AG09309 (cell line): ENCODE measurements around the gene LEMD2.

Experiments used
- DNase-seq: peaks from one replicate; pipeline ENCODE4 v3.0.0-alpha.2; 2010; ENCODE audit warnings: low read depth
- H3K4me3 ChIP-seq: 2 replicates; pipeline ENCODE4 v1.5.1; 2011; ENCODE audit warnings: mild to moderate bottlenecking, low read depth, low read length, moderate library complexity; ENCODE audit not compliant: control insufficient read depth
- TF ChIP-seq, protein P1 (sequence below): IDR thresholded peaks from 2 replicates; pipeline ENCODE4 v1.5.1; 2011; ENCODE audit warnings: mild to moderate bottlenecking, low read depth, low read length, inconsistent platforms; ENCODE audit not compliant: insufficient read depth, control insufficient read depth; ENCODE audit errors: missing control alignments

The LEMD2 gene

GRCh38 chr6:33724102-33725023 lies 64.6 kb downstream of the LEMD2 start:
- TF ChIP-seq, protein P1, sequence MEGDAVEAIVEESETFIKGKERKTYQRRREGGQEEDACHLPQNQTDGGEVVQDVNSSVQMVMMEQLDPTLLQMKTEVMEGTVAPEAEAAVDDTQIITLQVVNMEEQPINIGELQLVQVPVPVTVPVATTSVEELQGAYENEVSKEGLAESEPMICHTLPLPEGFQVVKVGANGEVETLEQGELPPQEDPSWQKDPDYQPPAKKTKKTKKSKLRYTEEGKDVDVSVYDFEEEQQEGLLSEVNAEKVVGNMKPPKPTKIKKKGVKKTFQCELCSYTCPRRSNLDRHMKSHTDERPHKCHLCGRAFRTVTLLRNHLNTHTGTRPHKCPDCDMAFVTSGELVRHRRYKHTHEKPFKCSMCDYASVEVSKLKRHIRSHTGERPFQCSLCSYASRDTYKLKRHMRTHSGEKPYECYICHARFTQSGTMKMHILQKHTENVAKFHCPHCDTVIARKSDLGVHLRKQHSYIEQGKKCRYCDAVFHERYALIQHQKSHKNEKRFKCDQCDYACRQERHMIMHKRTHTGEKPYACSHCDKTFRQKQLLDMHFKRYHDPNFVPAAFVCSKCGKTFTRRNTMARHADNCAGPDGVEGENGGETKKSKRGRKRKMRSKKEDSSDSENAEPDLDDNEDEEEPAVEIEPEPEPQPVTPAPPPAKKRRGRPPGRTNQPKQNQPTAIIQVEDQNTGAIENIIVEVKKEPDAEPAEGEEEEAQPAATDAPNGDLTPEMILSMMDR: no peak
- H3K4me3 ChIP-seq: no peak overlapping the region
- no peak for DNase-seq

GRCh38 chr6:33723371-33724085 lies 65.4 kb downstream of the LEMD2 start:
- no peak for DNase-seq
- TF ChIP-seq, protein P1: no peak
- no peak overlapping the region for H3K4me3 ChIP-seq

DNA sequence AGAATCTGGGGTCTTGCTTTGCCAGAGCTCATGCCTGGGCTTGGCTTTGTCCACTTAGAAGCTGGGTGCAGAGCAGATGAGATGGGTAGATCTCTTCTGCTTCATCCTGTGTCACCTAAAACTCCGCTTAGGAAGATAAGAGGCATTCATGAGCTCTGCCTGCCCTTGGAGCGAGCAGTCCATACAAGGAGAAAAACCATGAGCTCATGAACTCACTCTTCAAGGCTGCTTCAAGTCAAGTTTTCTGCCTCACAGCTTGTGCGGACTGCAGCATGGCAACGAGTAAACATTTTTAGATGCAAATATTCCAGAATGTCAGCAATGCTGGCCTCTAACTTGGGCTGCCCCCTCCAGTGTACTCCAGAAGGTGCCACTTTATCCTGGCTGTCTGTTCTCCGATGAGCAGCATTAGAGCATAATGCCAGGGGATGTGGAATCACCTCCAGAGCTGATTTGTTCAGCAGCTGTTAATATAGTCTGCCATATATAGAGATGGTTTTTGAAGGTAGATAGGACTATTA lies 66.8 kb downstream of the LEMD2 start:
- no peak for DNase-seq
- TF ChIP-seq, protein P1: no peak
- no peak overlapping the region for H3K4me3 ChIP-seq

GRCh38 chr6:33721508-33721907 lies 67.4 kb downstream of the LEMD2 start:
- TF ChIP-seq, protein P1: no peak
- H3K4me3 ChIP-seq: no peak overlapping the region
- no peak for DNase-seq
